HepG2 (cell line): ENCODE measurements around the gene RPS6KA3. TPM values are rescaled to one million over a fixed set of nuclear protein-coding genes. Genes with fewer than 3 reads are reported as not detected.
A peak's percentile ranks its signal among the peaks of the same experiment; 100 is the strongest.

Experiments used
- ATM ChIP-seq: fragments of 450-650 bp; IDR thresholded peaks from 2 replicates; pipeline ENCODE4 v1.7.1; 2017; ENCODE audit warnings: mild to moderate bottlenecking, borderline replicate concordance
- BRD4 ChIP-seq: sonication (generic); formaldehyde crosslinking; IDR thresholded peaks from 2 replicates; pipeline ENCODE4 v1.4.0; 2020; ENCODE audit warnings: missing genetic modification reagents
- ELF3 ChIP-seq: IDR thresholded peaks from 2 replicates; pipeline ENCODE4 v1.6.1; 2016; ENCODE audit warnings: missing genetic modification reagents, missing compliant biosample characterization
- HNRNPK ChIP-seq: fragments of 200-400 bp; formaldehyde crosslinking; IDR thresholded peaks from 2 replicates; pipeline ENCODE4 v1.6.1; 2018; ENCODE audit warnings: low read length, low read depth, moderate library complexity, mild to moderate bottlenecking; ENCODE audit not compliant: poor library complexity, severe bottlenecking
- HOMEZ ChIP-seq: IDR thresholded peaks from 2 replicates; pipeline ENCODE4 v1.6.1; 2016; ENCODE audit warnings: low read depth
- JDP2 ChIP-seq: sonication (generic); formaldehyde crosslinking; IDR thresholded peaks from 2 replicates; pipeline ENCODE4 v1.8.1; 2022; ENCODE audit warnings: missing genetic modification reagents, borderline replicate concordance
- MAFF ChIP-seq: IDR thresholded peaks from 2 replicates; pipeline ENCODE4 v1.6.1; 2011; ENCODE audit warnings: low read depth, low read length, improper control_type of control experiment
- MLX ChIP-seq: IDR thresholded peaks from 2 replicates; pipeline ENCODE4 v1.6.1; 2016
- MXI1 ChIP-seq: IDR thresholded peaks from 3 replicates; pipeline ENCODE4 v1.6.1; 2012; ENCODE audit warnings: low read depth, low read length, inconsistent platforms, borderline replicate concordance
- MYC ChIP-seq: sonication (generic); formaldehyde crosslinking; IDR thresholded peaks from 2 replicates; pipeline ENCODE4 v1.9.0; 2021; ENCODE audit warnings: missing genetic modification reagents, borderline replicate concordance
- NCOA1 ChIP-seq: sonication (generic); formaldehyde crosslinking; IDR thresholded peaks from 2 replicates; pipeline ENCODE4 v1.9.0; 2021; ENCODE audit warnings: missing genetic modification reagents
- NFAT5 ChIP-seq: sonication (generic); formaldehyde crosslinking; IDR thresholded peaks from 2 replicates; pipeline ENCODE4 v1.4.0; 2020; ENCODE audit warnings: missing genetic modification reagents
- NFATC3 ChIP-seq: sonication (generic); formaldehyde crosslinking; IDR thresholded peaks from 2 replicates; pipeline ENCODE4 v1.5.1; 2020; ENCODE audit warnings: mild to moderate bottlenecking, missing genetic modification reagents
- RBM39 ChIP-seq: fragments of 200-400 bp; formaldehyde crosslinking; IDR thresholded peaks from one replicate; pipeline ENCODE4 v1.6.1; 2018; ENCODE audit warnings: antibody characterized with exemption, mild to moderate bottlenecking, low read depth, low read length; ENCODE audit not compliant: poor library complexity, severe bottlenecking
- SIN3A ChIP-seq: IDR thresholded peaks from 2 replicates; pipeline ENCODE4 v1.6.1; 2011; ENCODE audit warnings: low read depth, mild to moderate bottlenecking, control low read depth, low read length, borderline replicate concordance
- SOX13 ChIP-seq, 3 experiments: fragments of 450-650 bp in 1 of 3; sonication (generic) in 1 of 3; formaldehyde crosslinking in 1 of 3; IDR thresholded peaks in 2 of 3; conservative IDR thresholded peaks in 1 of 3; 2 replicates each; pipeline versions ENCODE4 v1.5.0 to v1.6.1; 2016 to 2020; ENCODE audit warnings: antibody characterized with exemption in 1 of 3, mild to moderate bottlenecking in 1 of 3, missing compliant biosample characterization in 1 of 3, missing genetic modification reagents in 1 of 3, moderate library complexity in 1 of 3
- SOX5 ChIP-seq: IDR thresholded peaks from 2 replicates; pipeline ENCODE4 v1.6.1; 2016; ENCODE audit warnings: borderline replicate concordance
- SRSF4 ChIP-seq: fragments of 200-400 bp; formaldehyde crosslinking; IDR thresholded peaks from one replicate; pipeline ENCODE4 v1.6.1; 2018; ENCODE audit warnings: mild to moderate bottlenecking, low read depth, low read length, moderate library complexity; ENCODE audit not compliant: poor library complexity, severe bottlenecking
- ZBTB7A ChIP-seq: sonication (generic); formaldehyde crosslinking; IDR thresholded peaks from 2 replicates; pipeline ENCODE4 v1.8.0; 2022; ENCODE audit warnings: mild to moderate bottlenecking, missing genetic modification reagents
- ZKSCAN5 ChIP-seq: sonication (generic); formaldehyde crosslinking; IDR thresholded peaks from 2 replicates; pipeline ENCODE4 v1.5.1; 2020; ENCODE audit warnings: mild to moderate bottlenecking, missing genetic modification reagents
- ZNF160 ChIP-seq: sonication (generic); formaldehyde crosslinking; IDR thresholded peaks from 2 replicates; pipeline ENCODE4 v1.8.0; 2022; ENCODE audit warnings: mild to moderate bottlenecking, inconsistent platforms, missing genetic modification reagents
- ZSCAN25 ChIP-seq: sonication (generic); formaldehyde crosslinking; IDR thresholded peaks from 2 replicates; pipeline ENCODE4 v1.8.0; 2022; ENCODE audit warnings: mild to moderate bottlenecking, missing genetic modification reagents
- polyA plus RNA-seq, 8 experiments: library from polyadenylated mRNA; depleted of rRNA in 3 of 8; stranded (reverse) in 7 of 8; unstranded in 1 of 8; fragments of >200 nt; fragmentation: Illumina TruSeq in 4 of 8; extraction: Trizol in 4 of 8; gene quantifications; 2 replicates each; pipeline versions ENCODE4 v1.2.1 to v1.2.3, GENCODE V29; 2011 to 2016; ENCODE audit warnings: low read depth in 4 of 8, missing spikeins in 1 of 8, mixed read lengths in 1 of 8; ENCODE audit not compliant: insufficient read depth in 1 of 8
- total RNA-seq, 5 experiments: library from RNA; depleted of rRNA; stranded (reverse); fragments of >200 nt; fragmentation: Illumina TruSeq; extraction: Trizol; gene quantifications; 2 replicates each; pipeline ENCODE4 v1.2.3, GENCODE V29; 2016; ENCODE audit warnings: low read depth in 1 of 5

Gene RPS6KA3
- total and polyA plus RNA-seq, 2 of the 13 experiments (the other 11 are each of a cell fraction or from before 2014, with no cell fraction given), result 314 to 357 TPM

- TF ChIP-seq SOX13 (IDR thresholded peaks at IDR 0.05) (peak; percentile 40; the same call in 1 of the 2 replicates), SOX13 (CRISPR knock-in tag; conservative IDR thresholded peaks at IDR 0.05 in 1 of 2, IDR thresholded peaks at IDR 0.05 in 1 of 2) (peak in 1 of 2 experiments; percentile 84; a peak in 2 of 4 replicates), BRD4 (no peak), MAFF (no peak), ATM (no peak), ELF3 (CRISPR knock-in tag) (no peak), JDP2 (CRISPR knock-in tag) (no peak), MLX (CRISPR knock-in tag) (no peak), ZNF160 (no peak), HOMEZ (CRISPR knock-in tag) (0 out of 2 replicates have a peak, but pooled peaks have one; percentile 20), SRSF4 (no peak), RBM39 (peak; percentile 38), SOX5 (peak; percentile 88), ZBTB7A (CRISPR knock-in tag) (no peak), HNRNPK (no peak), SIN3A (peak; percentile 59; the same call in 1 of the 2 replicates), MXI1 (peak; percentile 55; the same call in 1 of the 3 replicates), NFAT5 (CRISPR knock-in tag) (no peak), NCOA1 (CRISPR knock-in tag) (no peak), MYC (CRISPR knock-in tag) (peak; percentile 65; the same call in 1 of the 2 replicates), ZSCAN25 (CRISPR knock-in tag) (no peak), NFATC3 (no peak), ZKSCAN5 (CRISPR knock-in tag) (no peak)
These were observed 125.2 kb downstream of the RPS6KA3 start, which contains the start of gene EIF1AX (continued) for GRCh38 chrX:20141281-20142220.
